ENCODE measurements around the gene PPM1B. TPM values are rescaled to one million over a fixed set of nuclear protein-coding genes. Genes with fewer than 3 reads are reported as not detected.
"Not testable (repeated sequence)": the region's sequence is repeated elsewhere in the genome, so short reads cannot be mapped to it uniquely, and the experiment has no call there.

The PPM1B gene
- total RNA-seq, 2 donors from 2014 or later = 40.6 to 57.5 TPM

DNA sequence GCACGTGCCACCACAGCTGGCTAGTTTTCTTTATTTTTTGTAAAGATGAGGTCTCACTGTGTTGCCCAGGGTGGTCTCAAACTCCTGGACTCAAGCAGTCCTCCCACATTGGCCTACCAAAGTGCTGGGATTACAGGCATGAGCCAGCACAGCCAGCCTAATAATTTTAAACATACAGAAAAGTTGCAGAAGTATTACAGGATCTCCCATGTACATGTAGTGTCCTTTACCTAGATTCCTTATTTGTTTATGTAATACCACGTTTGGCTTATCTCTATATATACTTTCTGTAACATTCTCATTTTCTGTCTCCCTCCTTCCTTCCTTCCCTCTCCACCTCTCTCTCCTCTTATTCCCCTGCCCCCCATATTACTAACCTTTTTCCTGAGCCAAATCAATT lies 41.7 kb downstream of the PPM1B start:
- DNase-seq (ENCODE audit: low spot score in 2 of 2) (no peak), ATAC-seq (no peak)
- Mint-ChIP-seq H3K9me3 (no peaks in the 10 kb centered on the region), H3K27ac (no peak overlapping the region), H3K36me3 (no peaks in the 10 kb centered on the region)

DNA sequence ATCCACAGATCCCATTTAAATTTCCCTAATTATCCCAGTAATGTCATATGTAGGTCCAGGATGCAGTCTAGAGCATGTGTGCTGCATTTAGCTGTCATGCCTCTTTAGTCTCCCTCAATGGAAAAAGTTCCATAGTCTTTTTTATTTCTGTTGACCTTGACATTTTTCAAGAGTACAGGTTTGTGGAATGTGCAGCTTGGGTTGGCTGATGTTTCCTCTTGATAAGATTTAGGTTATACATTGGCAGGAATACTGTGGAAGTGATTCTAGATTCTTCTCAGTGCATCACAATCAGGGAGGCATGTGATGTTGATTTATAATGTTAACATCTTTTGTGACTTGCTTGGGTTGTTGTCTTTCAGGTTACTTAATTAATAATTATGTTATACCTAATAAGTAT lies 42.5 kb downstream of the PPM1B start:
- ATAC-seq = no peak
- no peak overlapping the region for H3K27ac Mint-ChIP-seq

DNA sequence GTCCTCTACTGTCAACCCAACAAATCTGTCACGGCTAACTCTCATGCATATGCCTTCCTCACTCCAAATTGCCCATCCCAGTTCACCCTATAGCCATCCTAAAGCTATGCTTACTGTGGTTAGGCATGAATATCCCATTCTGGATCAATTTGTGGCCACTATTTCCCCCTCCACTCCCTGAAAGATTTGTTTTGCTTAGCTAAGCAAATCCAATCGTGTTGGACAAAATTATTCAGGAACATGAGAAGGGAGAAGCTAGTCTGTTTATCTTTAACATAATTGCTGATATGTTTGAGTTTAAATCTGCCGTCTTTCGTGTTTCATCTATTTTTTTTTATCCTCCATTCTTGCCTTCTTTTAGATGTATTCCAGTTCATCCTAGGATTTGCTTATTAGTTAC lies 43.6 kb downstream of the PPM1B start:
- Mint-ChIP-seq H3K27ac (no peak overlapping the region), H3K9me3 (no peaks in the 10 kb centered on the region), H3K36me3 (no peaks in the 10 kb centered on the region)
- DNase-seq (ENCODE audit: low spot score in 2 of 2) (no peak), ATAC-seq (no peak)

More for the DNA sequence above, 42.5 kb downstream of the PPM1B start:
- no peak for DNase-seq (ENCODE audit: low spot score in 2 of 2)
- no peaks in the 10 kb centered on the region for H3K36me3 Mint-ChIP-seq
- no peaks in the 10 kb centered on the region for H3K9me3 Mint-ChIP-seq

DNA sequence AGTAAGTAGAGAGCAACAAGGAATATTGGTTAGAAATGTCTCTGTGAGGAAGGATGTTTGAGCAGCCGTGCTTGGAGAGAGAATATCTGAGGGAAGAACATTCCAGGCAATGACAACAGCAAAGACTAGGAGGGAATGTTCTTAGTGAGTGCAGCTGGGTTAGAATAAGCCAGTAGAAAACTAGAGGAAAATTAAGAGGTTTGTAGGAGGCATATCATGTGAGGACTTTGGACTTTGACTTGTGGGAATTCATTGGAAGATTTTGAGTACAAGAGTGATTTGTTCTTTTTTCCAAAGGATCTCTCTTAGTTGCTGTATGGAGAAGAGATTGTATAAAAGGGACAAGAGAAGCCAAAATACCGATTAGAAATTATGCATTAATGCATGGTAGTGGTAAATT lies 47.2 kb downstream of the PPM1B start:
- H3K27ac Mint-ChIP-seq = peak overlapping the region; percentile 6 to 8

DNA sequence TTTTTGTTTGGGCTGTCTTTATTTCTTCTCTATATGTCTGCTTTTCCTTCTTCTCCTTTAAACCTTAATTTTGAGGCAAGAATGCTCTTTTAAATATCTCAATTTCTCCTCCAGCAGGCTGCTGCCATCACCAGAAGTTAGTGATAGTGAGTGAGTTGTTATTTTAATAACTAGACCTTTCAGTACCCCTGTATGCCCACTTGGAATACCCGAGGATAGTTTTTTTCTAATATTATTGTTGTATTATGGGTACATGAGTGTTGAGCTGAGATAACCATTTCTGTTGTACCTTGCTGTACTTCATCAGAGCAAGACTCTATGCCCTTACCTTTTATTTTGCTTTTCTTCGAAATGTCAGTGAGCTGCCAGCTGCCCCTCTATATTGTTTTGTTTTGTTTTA lies 50.1 kb downstream of the PPM1B start:
- H3K27ac Mint-ChIP-seq = no peak overlapping the region

More for the DNA sequence above, 47.2 kb downstream of the PPM1B start:
- no peaks in the 10 kb centered on the region for H3K36me3 Mint-ChIP-seq
- no peaks in the 10 kb centered on the region for H3K9me3 Mint-ChIP-seq
- DNase-seq (ENCODE audit: low spot score in 2 of 2) = no peak
- no peak for ATAC-seq

DNA sequence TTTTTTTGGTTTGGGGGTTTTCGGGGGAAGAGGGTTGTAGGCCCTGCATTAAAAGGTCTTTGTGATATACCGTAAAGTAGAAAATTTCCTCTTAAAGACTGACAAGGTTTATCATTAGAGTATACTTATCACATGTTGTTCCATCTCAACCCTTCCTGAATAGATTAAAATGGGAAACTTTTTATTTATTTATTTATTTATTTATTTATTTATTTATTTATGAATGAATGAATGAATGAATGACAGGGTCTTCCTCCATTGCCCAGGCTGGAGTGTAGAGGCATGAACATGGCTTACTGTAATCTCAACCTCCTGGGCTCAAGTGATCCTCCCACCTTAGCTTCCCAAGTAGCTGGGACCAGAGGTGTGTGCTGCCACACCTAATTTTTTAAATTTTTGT lies 58.1 kb downstream of the PPM1B start:
- Mint-ChIP-seq H3K9me3 (no peaks in the 10 kb centered on the region), H3K36me3 (no peaks in the 10 kb centered on the region), H3K27ac (no peak overlapping the region)
- ATAC-seq (no peak), DNase-seq (ENCODE audit: low spot score in 2 of 2) (no peak)

More for the DNA sequence above, 50.1 kb downstream of the PPM1B start:
- ATAC-seq (no peak), DNase-seq (ENCODE audit: low spot score in 2 of 2) (no peak)
- peaks cover 0 to 4% of the 10 kb centered on the region in 2 donors for H3K36me3 Mint-ChIP-seq
- no peaks in the 10 kb centered on the region for H3K9me3 Mint-ChIP-seq

DNA sequence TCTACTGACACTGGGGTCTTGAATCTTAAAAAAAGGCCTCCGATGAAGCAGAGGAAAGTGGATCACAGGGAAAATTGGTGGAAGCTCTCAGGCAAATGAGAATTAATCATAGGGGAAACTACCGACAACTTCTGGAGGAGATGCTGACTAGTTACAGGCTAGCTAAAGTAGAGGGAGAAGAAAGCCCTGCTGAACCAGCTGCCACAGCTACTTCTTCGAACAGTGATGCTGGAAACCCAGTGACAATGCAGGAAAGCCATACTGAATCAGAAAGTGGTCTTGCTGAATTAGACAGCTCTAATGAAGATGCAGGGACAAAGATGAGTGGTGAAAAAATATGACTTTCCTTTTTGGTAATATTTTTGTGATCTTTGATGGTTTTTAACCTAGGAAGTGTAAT lies 61.7 kb downstream of the PPM1B start:
- H3K9me3 Mint-ChIP-seq = no peaks in the 10 kb centered on the region
- H3K27ac Mint-ChIP-seq = no peak overlapping the region
- ATAC-seq (no peak), DNase-seq (ENCODE audit: low spot score in 2 of 2) (no peak)
- H3K36me3 Mint-ChIP-seq = no peaks in the 10 kb centered on the region

DNA sequence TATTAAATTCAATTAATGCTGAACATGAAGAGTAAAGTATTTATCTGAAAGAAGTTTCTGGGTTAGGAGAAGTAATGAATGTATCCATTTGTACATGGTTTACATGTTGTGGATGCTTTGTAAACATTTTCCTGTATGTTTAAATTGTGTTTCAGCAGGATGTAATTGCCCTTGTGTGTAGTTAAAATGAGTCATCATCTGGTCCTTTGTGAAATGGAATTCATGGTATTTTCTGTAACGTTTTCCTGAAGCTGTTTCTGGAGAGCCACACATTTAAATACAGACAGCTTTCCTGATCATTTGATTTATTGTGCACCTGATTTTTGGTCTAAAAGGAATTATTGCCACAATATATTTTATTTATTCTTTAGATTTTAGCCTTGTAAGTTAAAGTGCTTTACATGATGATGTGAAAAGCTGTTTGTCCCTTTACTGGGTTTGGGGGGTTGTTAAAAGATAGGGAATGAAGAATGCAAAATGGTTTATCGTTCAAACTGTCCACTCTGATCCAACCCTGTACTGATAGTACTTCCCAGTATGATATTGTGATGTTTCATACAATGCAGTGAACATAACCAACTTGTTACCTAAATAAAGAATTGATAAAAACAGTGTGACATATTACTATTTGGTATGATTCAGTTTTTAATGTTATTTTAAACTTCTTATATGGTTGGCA lies 64.9 kb downstream of the PPM1B start:
- no peak for DNase-seq (ENCODE audit: low spot score in 2 of 2)

DNA sequence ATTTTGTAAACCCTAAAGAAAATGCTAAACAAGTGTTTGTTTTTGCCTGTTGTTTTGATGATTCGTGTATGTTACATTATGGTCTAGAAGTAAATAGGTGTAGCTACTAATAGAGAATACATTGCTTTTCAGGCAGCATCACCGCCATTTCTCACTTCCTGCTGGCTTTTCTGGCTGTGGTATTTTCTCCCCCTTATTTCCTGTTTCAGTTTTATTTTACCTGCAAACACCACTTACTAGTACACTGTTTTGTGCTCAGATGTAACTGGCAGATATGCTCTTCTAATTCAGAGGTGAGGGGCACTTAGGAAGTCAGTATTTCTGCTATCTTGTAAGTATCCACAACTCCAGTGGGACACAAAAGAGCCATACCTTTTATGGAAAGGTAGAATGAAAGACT lies 68.5 kb downstream of the PPM1B start:
- Mint-ChIP-seq H3K9me3 (no peaks in the 10 kb centered on the region), H3K36me3 (no peaks in the 10 kb centered on the region), H3K27ac (peak overlapping the region in 1 of 2 donors; percentile 33)
- peak in 1 of 2 donors; percentile 50 for ATAC-seq
- no peak for DNase-seq (ENCODE audit: low spot score in 2 of 2)

More for the DNA sequence above, 64.9 kb downstream of the PPM1B start:
- Mint-ChIP-seq H3K36me3 (no peaks in the 10 kb centered on the region), H3K27ac (no peak overlapping the region), H3K9me3 (no peaks in the 10 kb centered on the region)
- no peak for ATAC-seq

DNA sequence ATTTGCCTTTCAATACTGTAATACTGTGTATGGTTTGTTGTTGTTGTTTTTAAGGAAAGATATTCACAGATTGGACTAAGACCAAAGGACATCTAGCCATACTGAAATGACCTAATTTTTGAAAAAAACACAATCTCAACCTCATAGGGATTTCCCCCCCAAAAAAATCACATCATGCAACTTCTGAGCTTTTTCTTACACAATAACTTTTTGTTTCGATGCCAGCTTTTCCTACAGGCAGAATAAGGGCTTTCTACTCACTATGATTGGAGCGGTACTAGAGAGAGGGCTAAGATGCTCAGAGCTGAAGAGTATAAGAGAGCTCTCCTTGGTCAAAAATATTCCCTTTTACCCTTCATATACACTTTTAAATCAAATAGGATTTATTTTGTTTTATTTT lies 74.2 kb downstream of the PPM1B start:
- Mint-ChIP-seq H3K36me3 (no peaks in the 10 kb centered on the region), H3K9me3 (no peaks in the 10 kb centered on the region), H3K27ac (no peak overlapping the region)
- ATAC-seq = no peak
- DNase-seq (ENCODE audit: low spot score in 2 of 2) = no peak

DNA sequence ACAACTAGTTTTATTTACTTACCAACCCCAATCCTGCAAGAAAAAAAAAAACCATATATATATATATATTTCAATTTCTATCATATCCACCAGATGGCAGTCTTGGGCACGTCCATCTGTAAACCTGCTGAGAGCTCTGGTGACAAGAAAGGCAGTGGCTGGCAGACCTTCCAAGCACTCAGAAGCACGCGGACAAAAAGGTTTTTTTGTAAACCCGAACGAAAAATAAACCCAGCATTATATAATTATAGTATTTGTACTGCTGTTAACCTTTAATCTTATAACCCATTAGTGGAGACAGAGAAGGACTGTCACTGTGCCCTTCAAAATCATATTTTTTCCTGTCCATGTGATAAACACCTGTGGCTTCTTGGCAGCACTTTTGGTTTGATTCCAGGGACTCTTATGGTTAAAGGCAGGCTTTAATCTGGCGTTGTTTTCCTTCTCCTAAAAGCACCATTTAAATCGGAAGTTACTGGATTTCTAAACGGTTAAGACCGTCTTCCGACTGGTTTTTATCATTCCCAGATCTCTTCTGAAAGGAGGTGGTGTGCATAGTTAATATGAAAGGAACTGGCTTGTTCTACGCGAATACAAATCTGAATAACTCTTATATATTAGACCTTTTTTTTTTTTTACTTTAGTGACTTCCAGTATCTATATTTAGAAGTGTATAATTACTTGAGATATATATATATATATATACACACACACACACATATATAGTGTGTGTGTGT lies 75.6 kb downstream of the PPM1B start:
- ATAC-seq (peak; percentile 73 to 77), DNase-seq (ENCODE audit: low spot score in 2 of 2) (peak in 1 of 2 donors; percentile 46)
- H3K36me3 Mint-ChIP-seq = no peaks in the 10 kb centered on the region
- H3K9me3 Mint-ChIP-seq = no peaks in the 10 kb centered on the region
- peak overlapping the region in 1 of 2 donors; percentile 25 for H3K27ac Mint-ChIP-seq

DNA sequence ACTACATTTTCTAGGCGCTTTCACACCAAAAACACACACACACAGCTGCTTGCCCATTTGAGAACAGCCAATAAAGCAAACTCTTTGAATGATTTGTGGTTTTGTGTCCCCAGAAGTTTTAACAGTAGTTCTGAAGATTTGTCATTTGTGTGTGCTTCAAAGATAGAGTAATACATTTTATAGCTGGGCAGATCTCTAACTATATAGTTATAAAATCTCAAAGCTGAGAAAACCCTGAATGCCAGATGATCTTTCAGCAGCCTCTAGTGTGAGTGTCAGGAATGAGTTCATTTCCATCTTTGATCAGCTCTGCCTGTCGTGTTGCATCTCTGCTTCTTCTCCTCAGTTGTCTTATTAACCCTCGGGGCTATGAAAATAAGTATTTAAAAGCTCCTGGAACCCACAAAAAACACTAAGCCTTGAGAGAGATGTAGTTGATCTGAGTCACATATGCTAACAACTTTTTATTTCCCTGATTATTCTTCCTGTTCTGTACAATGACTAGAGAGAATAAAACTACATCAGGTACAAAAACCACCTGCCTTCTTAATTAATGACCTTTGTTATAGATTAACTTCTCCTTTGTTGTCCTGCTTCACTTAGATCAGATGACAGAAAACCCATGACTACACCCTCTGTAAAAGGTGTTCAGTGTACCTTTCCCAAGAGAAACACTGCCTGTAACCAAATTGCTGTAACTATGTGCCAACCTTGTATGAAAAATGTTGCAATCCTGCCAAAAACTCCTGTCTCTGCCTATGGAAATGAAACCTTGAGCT lies 76.6 kb downstream of the PPM1B start:
- no peaks in the 10 kb centered on the region for H3K36me3 Mint-ChIP-seq
- no peak for ATAC-seq
- H3K9me3 Mint-ChIP-seq = no peaks in the 10 kb centered on the region
- no peak overlapping the region for H3K27ac Mint-ChIP-seq
- no peak for DNase-seq (ENCODE audit: low spot score in 2 of 2)

DNA sequence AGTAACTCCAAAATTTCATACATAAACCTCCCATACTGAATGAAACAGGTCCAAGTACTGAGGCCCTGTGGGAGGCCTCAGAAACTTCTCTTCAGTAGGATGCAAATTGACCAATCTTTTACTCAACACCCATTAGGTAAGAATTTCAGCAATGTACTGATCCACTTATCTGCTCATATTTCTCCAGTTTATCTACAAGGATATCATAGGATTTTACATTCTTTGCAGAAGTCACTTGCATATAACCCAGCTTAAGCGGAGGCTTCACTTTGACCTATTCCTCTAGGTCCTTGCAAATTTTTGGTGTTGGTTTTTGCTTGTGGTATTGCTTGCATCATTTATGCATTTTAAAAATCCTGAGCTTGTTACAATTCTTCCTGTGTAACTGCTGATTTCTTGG lies 77.8 kb downstream of the PPM1B start:
- H3K27ac Mint-ChIP-seq = no peak overlapping the region
- DNase-seq (ENCODE audit: low spot score in 2 of 2) (no peak), ATAC-seq (no peak)
- H3K36me3 Mint-ChIP-seq = no peaks in the 10 kb centered on the region
- no peaks in the 10 kb centered on the region for H3K9me3 Mint-ChIP-seq

DNA sequence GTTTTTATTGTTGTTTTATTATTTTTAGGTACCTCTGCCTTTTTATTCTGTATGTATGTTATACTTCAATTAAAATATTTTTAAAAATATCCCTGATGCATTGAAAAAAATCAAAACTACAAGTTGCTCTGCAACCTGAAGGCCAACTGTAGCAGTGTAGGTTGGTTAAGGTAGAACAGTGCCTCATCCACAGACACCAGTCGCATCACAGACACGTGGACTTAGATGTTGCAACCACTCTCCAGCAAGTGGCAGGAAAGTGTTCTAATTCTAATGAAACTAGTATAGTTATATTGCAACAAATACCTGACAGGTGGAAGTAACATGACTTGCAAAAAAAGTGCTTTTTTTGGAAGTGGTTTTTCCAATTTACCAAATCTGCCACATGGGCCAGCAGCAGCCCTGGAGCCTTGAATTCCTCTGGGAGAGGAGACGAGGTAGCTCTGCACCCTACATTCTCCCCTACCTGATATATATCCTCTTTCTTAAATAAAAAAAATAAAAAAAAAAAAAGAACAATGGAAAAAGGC lies 78.2 kb downstream of the PPM1B start:
- Mint-ChIP-seq H3K36me3 (no peaks in the 10 kb centered on the region), H3K27ac (no peak overlapping the region), H3K9me3 (no peaks in the 10 kb centered on the region)
- ATAC-seq (no peak), DNase-seq (ENCODE audit: low spot score in 2 of 2) (no peak)

DNA sequence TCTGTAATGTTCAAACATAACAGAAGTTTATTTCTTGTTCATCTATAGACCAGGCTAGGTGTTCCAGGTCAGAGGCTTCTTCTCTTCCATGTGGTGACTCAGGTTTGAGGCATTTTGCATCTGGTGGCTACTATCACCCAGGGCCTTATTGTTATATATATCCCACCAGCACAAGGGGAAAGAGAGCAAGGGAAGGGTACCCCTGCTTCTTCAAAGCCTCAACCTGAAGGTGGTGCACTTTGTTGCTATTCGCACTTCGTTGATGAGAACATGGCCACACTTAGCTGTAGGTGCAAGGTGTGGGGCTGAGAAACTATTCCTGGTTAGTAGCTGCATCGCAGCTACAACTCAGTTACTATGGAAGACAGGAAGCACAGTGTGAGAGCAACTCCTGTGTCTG lies 79.2 kb downstream of the PPM1B start:
- DNase-seq (ENCODE audit: low spot score in 2 of 2) = no peak
- Mint-ChIP-seq H3K27ac (no peak overlapping the region), H3K36me3 (peaks cover 0 to 3% of the 10 kb centered on the region in 2 donors), H3K9me3 (peaks cover 0 to 7% of the 10 kb centered on the region in 2 donors)
- ATAC-seq = no peak

DNA sequence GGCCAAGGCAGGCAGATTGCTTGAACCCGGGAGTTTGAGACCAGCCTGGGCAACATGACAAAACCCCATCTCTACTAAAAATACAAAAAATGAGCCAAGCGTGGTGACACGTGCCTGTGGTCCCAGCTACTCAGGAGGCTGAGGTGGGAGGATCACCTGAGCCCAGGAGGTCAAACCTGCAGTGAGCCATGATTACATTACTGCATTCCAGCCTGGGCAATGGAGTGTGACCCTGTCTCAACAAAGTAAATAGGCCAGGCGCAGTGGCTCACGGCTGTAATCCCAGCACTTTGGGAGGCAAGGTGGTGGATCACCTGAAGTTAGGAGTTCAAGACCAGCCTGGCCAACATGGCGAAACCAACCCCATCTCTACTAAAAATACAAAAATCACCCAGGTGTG lies 80.6 kb downstream of the PPM1B start:
- not testable (repeated sequence) for H3K27ac Mint-ChIP-seq, ATAC-seq

DNA sequence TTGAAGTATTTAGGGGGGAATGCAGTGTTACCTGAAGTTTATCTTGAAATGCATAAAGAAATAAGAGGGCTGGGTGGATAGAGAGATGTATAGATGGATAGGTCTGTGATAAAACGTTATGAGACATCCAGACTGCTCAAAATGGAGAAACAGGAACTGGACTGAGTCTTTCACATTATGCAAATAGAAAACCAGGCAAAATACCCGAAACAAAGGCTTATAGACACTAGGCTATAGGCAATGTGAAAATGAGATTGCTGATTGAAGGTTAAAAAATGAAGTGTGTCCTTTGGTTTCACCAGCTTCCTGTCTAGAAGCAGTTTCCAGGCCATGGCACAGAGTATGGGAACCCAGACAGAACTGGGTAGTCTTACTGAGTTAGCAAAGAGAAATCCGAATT lies 81.7 kb downstream of the PPM1B start:
- Mint-ChIP-seq H3K9me3 (peaks cover 0 to 7% of the 10 kb centered on the region in 2 donors), H3K27ac (no peak overlapping the region), H3K36me3 (peaks cover 0 to 4% of the 10 kb centered on the region in 2 donors)
- no peak for DNase-seq (ENCODE audit: low spot score in 2 of 2)
- no peak for ATAC-seq

More for the DNA sequence above, 80.6 kb downstream of the PPM1B start:
- not testable (repeated sequence) for H3K36me3 Mint-ChIP-seq; DNase-seq (ENCODE audit: low spot score in 2 of 2); H3K9me3 Mint-ChIP-seq

All from activated naive CD4-positive, alpha-beta T cell treated with anti-CD3 and anti-CD28 coated beads, Interleukin-2, amount 50 U/mL, for 72 hours (primary cell).